Right lobe of liver (tissue), 6 donors: ENCODE data around the gene NBEA. TPM values are rescaled to one million over a fixed set of nuclear protein-coding genes. Genes with fewer than 3 reads are reported as not detected.

Source experiments
- ATAC-seq, 4 donors: fragments of 200-7000 bp; cut with Tn5 transposase; one replicate each; pipeline ENCODE4 v1.9.1; 2020; ENCODE audit warnings: mild to moderate bottlenecking in 4 of 4, moderate library complexity in 4 of 4
- DNase-seq, 3 donors: peaks; one replicate each; pipeline ENCODE4 v3.0.0-alpha.2; 2020
- H3K27ac ChIP-seq, 3 donors: fragments of 200-600 bp; one replicate each; pipeline ENCODE4 v1.8.0; 2022
- H3K27me3 ChIP-seq, 2 donors: fragments of 200-600 bp; one replicate each; pipeline ENCODE4 v1.8.0; 2022
- H3K36me3 ChIP-seq, 4 donors: fragments of 200-600 bp; sonication (generic) in 1 of 4; one replicate each; pipeline versions ENCODE4 v1.5.1 to v1.8.0; 2017 to 2022; ENCODE audit warnings: control low read depth in 1 of 4
- H3K4me1 ChIP-seq, 4 donors: fragments of 200-600 bp; sonication (generic) in 1 of 4; one replicate each; pipeline versions ENCODE4 v1.5.1 to v1.8.0; 2017 to 2022; ENCODE audit warnings: control low read depth in 1 of 4
- H3K4me3 ChIP-seq, 3 donors: fragments of 200-600 bp; one replicate each; pipeline ENCODE4 v1.8.0; 2022
- H3K9me3 ChIP-seq, 4 donors: fragments of 200-600 bp; sonication (generic) in 1 of 4; one replicate each; pipeline versions ENCODE4 v1.5.1 to v1.8.0; 2017 to 2022; ENCODE audit warnings: control low read depth in 1 of 4
- POLR2A ChIP-seq: fragments of 450-650 bp; IDR thresholded peaks from one replicate; pipeline ENCODE4 v1.6.1; 2017; ENCODE audit warnings: antibody characterized with exemption, mild to moderate bottlenecking
- WGBS: methylation state at CpG from one replicate; pipeline ENCODE4 v1.1.6; 2018; ENCODE audit warnings: low coverage, low lambda C conversion rate; ENCODE audit not compliant: insufficient coverage; ENCODE audit errors: missing lambda C conversion rate; 5-methylcytosine and 5-hydroxymethylcytosine counted together
- intact Hi-C, 2 donors: fragments of 100-400 bp; cut with DNase I; formaldehyde crosslinking; loops; one replicate each; pipeline versions ENCODE4 v1.11.2 to v1.14.1; 2022
- total RNA-seq, 6 experiments: library from RNA; depleted of rRNA in 2 of 6; stranded (reverse); fragments of >200 nt in 2 of 6; fragmentation: NEBNext Ultra II Directional in 3 of 6; extraction: Animal tissue kit (Norgen Biotek cat#: 25700) in 3 of 6; gene quantifications; one replicate each; pipeline versions ENCODE4 v1.1.0 to v1.2.4, GENCODE V29; 2016 to 2023
- TF ChIP-seq, protein P1 (sequence below), 4 donors: fragments of 200-600 bp in 3 of 4; fragments of 450-650 bp in 1 of 4; IDR thresholded peaks; one replicate each; pipeline versions ENCODE4 v1.5.1 to v1.8.0; 2016 to 2022; ENCODE audit warnings: antibody characterized with exemption in 4 of 4, mild to moderate bottlenecking in 2 of 4
- donor health status: DM: no; HTN: yes; CAD: no.
- donor health status: DM: no; HTN: no; CAD: no.
- donor health status: DM: no; HTN: no; CAD: no.
- donor health status: DM: no; HTN: yes; CAD: no.
- donor health status: DM: no; HTN: yes; CAD: no.

Gene NBEA
- total RNA-seq, 6 experiments from 2014 or later, result 0.62 to 1.7 (median 0.75) TPM

GRCh38 chr13:35343417-35343816 lies 401.3 kb downstream of the NBEA start:
- ATAC-seq (no peak), DNase-seq (no peak)
- no peak overlapping the region for H3K4me3 ChIP-seq
- H3K27me3 ChIP-seq, result no peaks in the 10 kb centered on the region
- WGBS, result 96% methylated on average over 3 of the region's 3 CpGs
- H3K9me3 ChIP-seq, result no peaks in the 10 kb centered on the region
- no peak for TF ChIP-seq POLR2A
- TF ChIP-seq, protein P1, sequence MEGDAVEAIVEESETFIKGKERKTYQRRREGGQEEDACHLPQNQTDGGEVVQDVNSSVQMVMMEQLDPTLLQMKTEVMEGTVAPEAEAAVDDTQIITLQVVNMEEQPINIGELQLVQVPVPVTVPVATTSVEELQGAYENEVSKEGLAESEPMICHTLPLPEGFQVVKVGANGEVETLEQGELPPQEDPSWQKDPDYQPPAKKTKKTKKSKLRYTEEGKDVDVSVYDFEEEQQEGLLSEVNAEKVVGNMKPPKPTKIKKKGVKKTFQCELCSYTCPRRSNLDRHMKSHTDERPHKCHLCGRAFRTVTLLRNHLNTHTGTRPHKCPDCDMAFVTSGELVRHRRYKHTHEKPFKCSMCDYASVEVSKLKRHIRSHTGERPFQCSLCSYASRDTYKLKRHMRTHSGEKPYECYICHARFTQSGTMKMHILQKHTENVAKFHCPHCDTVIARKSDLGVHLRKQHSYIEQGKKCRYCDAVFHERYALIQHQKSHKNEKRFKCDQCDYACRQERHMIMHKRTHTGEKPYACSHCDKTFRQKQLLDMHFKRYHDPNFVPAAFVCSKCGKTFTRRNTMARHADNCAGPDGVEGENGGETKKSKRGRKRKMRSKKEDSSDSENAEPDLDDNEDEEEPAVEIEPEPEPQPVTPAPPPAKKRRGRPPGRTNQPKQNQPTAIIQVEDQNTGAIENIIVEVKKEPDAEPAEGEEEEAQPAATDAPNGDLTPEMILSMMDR (IDR thresholded peaks at IDR 0.05), result no peak
- H3K36me3 ChIP-seq, result no peaks in the 10 kb centered on the region
- H3K27ac ChIP-seq, result no peak overlapping the region
- intact Hi-C loops, result no loop called here
- H3K4me1 ChIP-seq, result no peaks in the 10 kb centered on the region

GRCh38 chr13:35345992-35346391 lies 403.9 kb downstream of the NBEA start:
- Histone ChIP-seq H3K4me3 (no peak overlapping the region), H3K9me3 (no peaks in the 10 kb centered on the region), H3K27ac (no peak overlapping the region), H3K36me3 (no peaks in the 10 kb centered on the region), H3K4me1 (peaks cover 0 to 8% (median 0%) of the 10 kb centered on the region in 4 donors), H3K27me3 (no peaks in the 10 kb centered on the region)
- intact Hi-C loops, result no loop called here
- ATAC-seq, result no peak
- TF ChIP-seq POLR2A, result no peak
- TF ChIP-seq, protein P1 (IDR thresholded peaks at IDR 0.05), result no peak
- DNase-seq, result no peak
- WGBS, result 39% methylated on average over 2 of the region's 2 CpGs

GRCh38 chr13:35346494-35346893 lies 404.4 kb downstream of the NBEA start:
- no peak overlapping the region for H3K27ac ChIP-seq
- intact Hi-C loops, result no loop called here
- DNase-seq (no peak), ATAC-seq (no peak)
- no peaks in the 10 kb centered on the region for H3K27me3 ChIP-seq
- H3K36me3 ChIP-seq, result no peaks in the 10 kb centered on the region
- H3K4me3 ChIP-seq, result no peak overlapping the region
- H3K4me1 ChIP-seq, result peaks cover 0 to 8% (median 0%) of the 10 kb centered on the region in 4 donors
- no peak for TF ChIP-seq POLR2A
- TF ChIP-seq, protein P1 (IDR thresholded peaks at IDR 0.05), result no peak
- H3K9me3 ChIP-seq, result no peaks in the 10 kb centered on the region
- WGBS, result 71% methylated on average over 4 of the region's 4 CpGs

- DNase-seq (no peak), ATAC-seq (no peak)
- H3K9me3 ChIP-seq, result no peaks in the 10 kb centered on the region
- H3K36me3 ChIP-seq, result no peaks in the 10 kb centered on the region
- no peak overlapping the region for H3K4me3 ChIP-seq
- TF ChIP-seq, protein P1 (IDR thresholded peaks at IDR 0.05), result no peak
- TF ChIP-seq POLR2A, result no peak
- H3K27me3 ChIP-seq, result no peaks in the 10 kb centered on the region
- intact Hi-C loops, result no loop called here
- H3K4me1 ChIP-seq, result peaks cover 0 to 8% (median 0%) of the 10 kb centered on the region in 4 donors
- 71% methylated on average over 1 of the region's 1 CpG for WGBS
- H3K27ac ChIP-seq, result no peak overlapping the region
These were observed 405.7 kb downstream of the NBEA start for GRCh38 chr13:35347679-35348205.

DNA sequence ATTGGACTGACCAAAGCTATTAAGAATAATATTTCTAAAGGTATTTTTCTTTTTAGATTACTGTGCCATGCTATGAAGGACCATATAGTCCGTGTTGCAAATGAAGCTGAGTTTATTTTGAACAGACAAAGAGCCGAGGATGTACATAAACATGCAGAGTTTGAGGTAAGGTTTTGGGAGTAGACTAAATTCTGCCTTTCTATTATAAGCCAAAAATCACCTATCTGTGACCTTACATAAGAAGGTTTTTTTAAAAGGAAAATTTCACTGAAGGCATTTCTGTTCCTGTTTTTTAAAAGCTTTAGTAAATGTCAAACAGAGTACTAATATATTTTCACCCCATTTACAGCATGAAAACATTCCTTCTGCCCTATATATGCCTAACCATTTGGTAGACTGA lies 407.0 kb downstream of the NBEA start:
- H3K9me3 ChIP-seq, result no peaks in the 10 kb centered on the region

More for the DNA sequence above, 407.0 kb downstream of the NBEA start:
- ATAC-seq, result no peak
- Histone ChIP-seq H3K27ac (no peak overlapping the region), H3K36me3 (no peaks in the 10 kb centered on the region), H3K4me1 (peaks cover 0 to 8% (median 0%) of the 10 kb centered on the region in 4 donors), H3K27me3 (no peaks in the 10 kb centered on the region), H3K4me3 (no peak overlapping the region)
- intact Hi-C loops, result no loop called here
- 57% methylated on average over 2 of the region's 2 CpGs for WGBS
- no peak for DNase-seq
- TF ChIP-seq, protein P1 (IDR thresholded peaks at IDR 0.05), result no peak
- TF ChIP-seq POLR2A, result no peak
